Neuronal stem cell (in vitro differentiated cells): ENCODE measurements around the gene PGPEP1.

Experiments
- DNase-seq: peaks from one replicate; pipeline ENCODE4 v3.0.0-alpha.2; 2013; ENCODE audit warnings: low spot score
- H2AFZ ChIP-seq: one replicate; pipeline ENCODE4 v1.6.1; 2013; ENCODE audit warnings: mild to moderate bottlenecking, low read length, inconsistent platforms
- H2AK5ac ChIP-seq: 2 replicates; pipeline ENCODE4 v1.6.1; 2013; ENCODE audit warnings: low read depth, mild to moderate bottlenecking, inconsistent platforms, low read length, moderate library complexity, mixed read lengths
- H2BK120ac ChIP-seq: 2 replicates; pipeline ENCODE4 v1.6.1; 2013; ENCODE audit warnings: low read depth, mild to moderate bottlenecking, inconsistent platforms, low read length, moderate library complexity, mixed read lengths
- H2BK12ac ChIP-seq: one replicate; pipeline ENCODE4 v1.6.1; 2013; ENCODE audit warnings: low read length, inconsistent platforms
- H2BK15ac ChIP-seq: 2 replicates; pipeline ENCODE4 v1.6.1; 2013; ENCODE audit warnings: mild to moderate bottlenecking, low read length, inconsistent platforms, mixed read lengths
- H2BK5ac ChIP-seq: one replicate; pipeline ENCODE4 v1.6.1; 2013; ENCODE audit warnings: inconsistent platforms, mild to moderate bottlenecking, low read length, moderate library complexity
- H3K14ac ChIP-seq: one replicate; pipeline ENCODE4 v1.6.1; 2013; ENCODE audit warnings: low read length, inconsistent platforms
- H3K18ac ChIP-seq: 2 replicates; pipeline ENCODE4 v1.6.1; 2013; ENCODE audit warnings: low read length, inconsistent platforms
- H3K23ac ChIP-seq: 2 replicates; pipeline ENCODE4 v1.6.1; 2013; ENCODE audit warnings: low read depth, mild to moderate bottlenecking, mixed read lengths, low read length, inconsistent platforms; ENCODE audit not compliant: poor library complexity
- H3K27ac ChIP-seq: replicated peaks from 3 replicates; pipeline ENCODE4 v1.5.1; 2013; ENCODE audit warnings: low read length, inconsistent platforms
- H3K27me3 ChIP-seq, 3 experiments: 2 replicates each; pipeline ENCODE4 v1.6.1; 2013; ENCODE audit warnings: low read length in 3 of 3, mild to moderate bottlenecking in 2 of 3, inconsistent platforms in 1 of 3, low read depth in 1 of 3, mixed read lengths in 1 of 3, moderate library complexity in 1 of 3; ENCODE audit not compliant: control insufficient read depth in 3 of 3, insufficient read depth in 3 of 3
- H3K36me3 ChIP-seq, 2 donors: replicated peaks in 1 of 2; 2 replicates each; pipeline ENCODE4 v1.6.1; 2013; ENCODE audit warnings: low read length in 2 of 2; ENCODE audit not compliant: control insufficient read depth in 2 of 2, insufficient read depth in 2 of 2
- H3K4ac ChIP-seq: 2 replicates; pipeline ENCODE4 v1.6.1; 2013; ENCODE audit warnings: inconsistent platforms, mild to moderate bottlenecking, low read length, moderate library complexity
- H3K4me1 ChIP-seq, 2 donors: 1 replicate in 1 of 2; 2 replicates in 1 of 2; pipeline ENCODE4 v1.6.1; 2013; ENCODE audit warnings: low read length in 2 of 2, low read depth in 1 of 2; ENCODE audit not compliant: control insufficient read depth in 2 of 2, insufficient read depth in 1 of 2
- H3K4me2 ChIP-seq: one replicate; pipeline ENCODE4 v1.6.1; 2013; ENCODE audit warnings: mild to moderate bottlenecking, low read length, inconsistent platforms; ENCODE audit not compliant: insufficient read depth, poor library complexity, severe bottlenecking
- H3K4me3 ChIP-seq, 2 donors: 2 replicates each; pipeline ENCODE4 v1.5.1; 2013; ENCODE audit warnings: low read length in 2 of 2, mild to moderate bottlenecking in 2 of 2, inconsistent platforms in 1 of 2, moderate library complexity in 1 of 2
- H3K79me1 ChIP-seq: one replicate; pipeline ENCODE4 v1.6.1; 2013; ENCODE audit warnings: low read depth, mild to moderate bottlenecking, inconsistent platforms, low read length, moderate library complexity
- H3K9ac ChIP-seq: one replicate; pipeline ENCODE4 v1.6.1; 2013; ENCODE audit warnings: mild to moderate bottlenecking, low read depth, low read length, inconsistent platforms; ENCODE audit not compliant: poor library complexity
- H3K9me3 ChIP-seq, 2 donors: replicated peaks in 1 of 2; 2 replicates each; pipeline versions ENCODE3 to v1.6.1; 2013; ENCODE audit warnings: low read length in 2 of 2, mild to moderate bottlenecking in 2 of 2, inconsistent platforms in 1 of 2, low read depth in 1 of 2, mixed read lengths in 1 of 2, moderate library complexity in 1 of 2; ENCODE audit not compliant: control insufficient read depth in 2 of 2, insufficient read depth in 1 of 2
- H4K8ac ChIP-seq: one replicate; pipeline ENCODE4 v1.6.1; 2013; ENCODE audit warnings: low read depth, mild to moderate bottlenecking, inconsistent platforms, low read length, moderate library complexity
- H4K91ac ChIP-seq: one replicate; pipeline ENCODE4 v1.6.1; 2013; ENCODE audit warnings: low read length, low read depth, mild to moderate bottlenecking, inconsistent platforms; ENCODE audit not compliant: poor library complexity
- WGBS, 2 donors: extraction: QIAGEN DNeasy Blood & Tissue Kit; methylation state at CpG; one replicate each; pipeline ENCODE4 v1.1.7; 2013; ENCODE audit warnings: missing lambda C conversion rate in 2 of 2, mixed read lengths in 1 of 2; ENCODE audit not compliant: insufficient read length in 2 of 2, insufficient replicate concordance in 1 of 2; ENCODE audit errors: extremely low coverage in 2 of 2; 5-methylcytosine and 5-hydroxymethylcytosine counted together

The PGPEP1 gene

GRCh38 chr19:18304458-18305310 is 35.7 kb upstream of the PGPEP1 start:
- peak overlapping the region in 1 of 2 donors; percentile 49 for H3K4me3 ChIP-seq
- no peak for DNase-seq
- WGBS, 2 donors: no CpG with 5 or more reads among the region's 29 CpGs

GRCh38 chr19:18306209-18306887 is 34.0 kb upstream of the PGPEP1 start:
- Histone ChIP-seq H2AK5ac (no peak overlapping the region), H2BK5ac (peak overlapping the region; percentile 62), H3K23ac (peak overlapping the region; percentile 16), H3K36me3 (peaks cover 44 to 56% of the 10 kb centered on the region in 2 donors), H3K9me3 (no peaks in the 10 kb centered on the region), H3K18ac (no peak overlapping the region), H3K4me2 (no peak overlapping the region), H3K4ac (no peak overlapping the region), H2AFZ (no peak overlapping the region), H2BK120ac (no peak overlapping the region), H2BK12ac (no peak overlapping the region), H3K27ac (no peak overlapping the region), H3K14ac (no peak overlapping the region), H3K9ac (no peak overlapping the region), H3K4me3 (no peak overlapping the region), H3K79me1 (peaks cover 9% of the 10 kb centered on the region), H3K4me1 (peaks cover 10 to 17% of the 10 kb centered on the region in 2 donors), H4K91ac (no peak overlapping the region), H3K27me3 (no peaks in the 10 kb centered on the region), H2BK15ac (no peak overlapping the region), H4K8ac (no peak overlapping the region)
- WGBS, 2 donors: no CpG with 5 or more reads among the region's 26 CpGs
- DNase-seq: no peak

More at GRCh38 chr19:18304458-18305310, 35.7 kb upstream of the PGPEP1 start:
- Histone ChIP-seq H3K9me3 (no peaks in the 10 kb centered on the region), H3K4me2 (peak overlapping the region; percentile 44), H3K23ac (peak overlapping the region; percentile 2), H2BK120ac (no peak overlapping the region), H3K4me1 (peaks cover 10 to 17% of the 10 kb centered on the region in 2 donors), H2AK5ac (peak overlapping the region; percentile 46), H4K8ac (no peak overlapping the region), H2BK5ac (peak overlapping the region; percentile 96), H3K27me3 (no peaks in the 10 kb centered on the region), H4K91ac (no peak overlapping the region), H3K27ac (peak overlapping the region; percentile 90), H3K14ac (peak overlapping the region; percentile 10), H2AFZ (peak overlapping the region; percentile 75), H2BK12ac (peak overlapping the region; percentile 2), H3K79me1 (peaks cover 6% of the 10 kb centered on the region), H3K18ac (peak overlapping the region; percentile 95), H3K4ac (no peak overlapping the region), H3K9ac (peak overlapping the region; percentile 14), H3K36me3 (peaks cover 33 to 39% of the 10 kb centered on the region in 2 donors), H2BK15ac (peak overlapping the region; percentile 19)

GRCh38 chr19:18306888-18307260 is 33.5 kb upstream of the PGPEP1 start:
- Histone ChIP-seq H2AK5ac (no peak overlapping the region), H2AFZ (no peak overlapping the region), H2BK5ac (no peak overlapping the region), H3K14ac (no peak overlapping the region), H2BK120ac (no peak overlapping the region), H3K18ac (no peak overlapping the region), H3K27ac (no peak overlapping the region), H3K9ac (no peak overlapping the region), H3K4me2 (no peak overlapping the region), H4K8ac (no peak overlapping the region), H3K4me1 (peaks cover 10 to 17% of the 10 kb centered on the region in 2 donors), H3K36me3 (peaks cover 49 to 61% of the 10 kb centered on the region in 2 donors), H4K91ac (no peak overlapping the region), H3K9me3 (no peaks in the 10 kb centered on the region), H2BK12ac (no peak overlapping the region), H3K27me3 (no peaks in the 10 kb centered on the region), H3K79me1 (peaks cover 13% of the 10 kb centered on the region), H2BK15ac (no peak overlapping the region), H3K23ac (no peak overlapping the region), H3K4ac (no peak overlapping the region), H3K4me3 (no peak overlapping the region)
- no CpG with 5 or more reads among the region's 14 CpGs for WGBS, 2 donors
- DNase-seq: no peak

- H4K91ac ChIP-seq: no peak overlapping the region
- no peaks in the 10 kb centered on the region for H3K9me3 ChIP-seq
- no peak overlapping the region for H2BK5ac ChIP-seq
- no peak overlapping the region for H3K27ac ChIP-seq
- H4K8ac ChIP-seq: no peak overlapping the region
- no peak overlapping the region for H3K9ac ChIP-seq
- H2AK5ac ChIP-seq: no peak overlapping the region
- H3K79me1 ChIP-seq: peaks cover 13% of the 10 kb centered on the region
- H3K14ac ChIP-seq: no peak overlapping the region
- peaks cover 53 to 65% of the 10 kb centered on the region in 2 donors for H3K36me3 ChIP-seq
- no peak overlapping the region for H2BK15ac ChIP-seq
- WGBS, 2 donors: no CpG with 5 or more reads among the region's 19 CpGs
- peak overlapping the region; percentile 65 for H3K23ac ChIP-seq
- H3K4me2 ChIP-seq: no peak overlapping the region
- DNase-seq: no peak
- no peak overlapping the region for H2BK120ac ChIP-seq
- no peak overlapping the region for H3K18ac ChIP-seq
- H3K4ac ChIP-seq: no peak overlapping the region
- H2AFZ ChIP-seq: no peak overlapping the region
- no peaks in the 10 kb centered on the region for H3K27me3 ChIP-seq
- H2BK12ac ChIP-seq: no peak overlapping the region
- H3K4me3 ChIP-seq: no peak overlapping the region
- peaks cover 10 to 17% of the 10 kb centered on the region in 2 donors for H3K4me1 ChIP-seq
Measured at GRCh38 chr19:18307271-18307681, 33.1 kb upstream of the PGPEP1 start.
